Cardiac ventricle fibroblast (primary cell): ENCODE data around the gene RAB11A. TPM values are rescaled to one million over a fixed set of nuclear protein-coding genes. Genes with fewer than 3 reads are reported as not detected.

Experiments used
- total RNA-seq: library from RNA; depleted of rRNA; stranded (reverse); fragments of >200 nt; gene quantifications from 2 replicates; pipeline ENCODE4 v1.2.3, GENCODE V29; 2015

Gene RAB11A
- 145 and 172 TPM in 2 replicates for total RNA-seq

DNA sequence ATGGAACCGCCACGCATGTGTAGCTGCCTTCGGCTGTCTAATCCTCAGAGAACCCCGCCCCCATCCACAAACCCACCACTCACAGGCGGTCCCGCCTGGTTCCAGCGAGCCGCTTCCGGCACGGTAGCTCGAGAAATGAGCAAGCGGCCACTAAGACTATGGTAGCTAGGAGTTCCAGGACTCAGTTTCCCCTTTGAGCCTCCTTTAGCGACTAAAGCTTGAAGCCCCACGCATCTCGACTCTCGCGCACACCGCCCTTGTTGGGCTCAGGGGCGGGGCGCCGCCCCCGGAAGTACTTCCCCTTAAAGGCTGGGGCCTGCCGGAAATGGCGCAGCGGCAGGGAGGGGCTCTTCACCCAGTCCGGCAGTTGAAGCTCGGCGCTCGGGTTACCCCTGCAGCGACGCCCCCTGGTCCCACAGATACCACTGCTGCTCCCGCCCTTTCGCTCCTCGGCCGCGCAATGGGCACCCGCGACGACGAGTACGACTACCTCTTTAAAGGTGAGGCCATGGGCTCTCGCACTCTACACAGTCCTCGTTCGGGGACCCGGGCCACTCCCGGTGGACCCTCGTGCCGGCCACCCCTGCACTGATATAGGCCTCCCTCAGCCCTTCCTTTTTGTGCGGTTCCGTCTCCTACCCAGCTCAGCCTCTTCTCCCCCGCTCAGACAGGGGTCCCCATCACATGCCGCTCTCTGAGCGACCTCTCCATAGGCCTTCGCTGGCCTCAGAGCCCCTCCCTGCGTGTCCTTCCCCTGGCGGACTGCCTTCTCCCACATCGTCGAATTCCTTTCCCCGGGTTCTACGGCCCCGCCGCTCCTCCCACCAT, at the start of gene RAB11A:
Gene RAB11A (plus strand): TSS at position 366 of the 828 bp plus-strand sequence. CDS start 95 bp downstream, at position 461.

Other genes starting within 250 kb of the RAB11A start
- 3.5 and 9.5 TPM in 2 replicates for gene SLC24A1, start 247.6 kb upstream of the RAB11A start, total RNA-seq
- 14.0 and 16.3 TPM in 2 replicates for gene DENND4A, start 77.2 kb upstream of the RAB11A start, total RNA-seq